ENCODE data around the gene ELOVL1. TPM values are rescaled to one million over a fixed set of nuclear protein-coding genes. Genes with fewer than 3 reads are reported as not detected.
A peak's percentile ranks its signal among the peaks of the same experiment; 100 is the strongest.

ELOVL1 gene
- total and polyA plus RNA-seq, 2 of the 13 experiments (the other 11 are each of a cell fraction or from before 2014, with no cell fraction given), result 55.2 to 77.4 TPM

DNA sequence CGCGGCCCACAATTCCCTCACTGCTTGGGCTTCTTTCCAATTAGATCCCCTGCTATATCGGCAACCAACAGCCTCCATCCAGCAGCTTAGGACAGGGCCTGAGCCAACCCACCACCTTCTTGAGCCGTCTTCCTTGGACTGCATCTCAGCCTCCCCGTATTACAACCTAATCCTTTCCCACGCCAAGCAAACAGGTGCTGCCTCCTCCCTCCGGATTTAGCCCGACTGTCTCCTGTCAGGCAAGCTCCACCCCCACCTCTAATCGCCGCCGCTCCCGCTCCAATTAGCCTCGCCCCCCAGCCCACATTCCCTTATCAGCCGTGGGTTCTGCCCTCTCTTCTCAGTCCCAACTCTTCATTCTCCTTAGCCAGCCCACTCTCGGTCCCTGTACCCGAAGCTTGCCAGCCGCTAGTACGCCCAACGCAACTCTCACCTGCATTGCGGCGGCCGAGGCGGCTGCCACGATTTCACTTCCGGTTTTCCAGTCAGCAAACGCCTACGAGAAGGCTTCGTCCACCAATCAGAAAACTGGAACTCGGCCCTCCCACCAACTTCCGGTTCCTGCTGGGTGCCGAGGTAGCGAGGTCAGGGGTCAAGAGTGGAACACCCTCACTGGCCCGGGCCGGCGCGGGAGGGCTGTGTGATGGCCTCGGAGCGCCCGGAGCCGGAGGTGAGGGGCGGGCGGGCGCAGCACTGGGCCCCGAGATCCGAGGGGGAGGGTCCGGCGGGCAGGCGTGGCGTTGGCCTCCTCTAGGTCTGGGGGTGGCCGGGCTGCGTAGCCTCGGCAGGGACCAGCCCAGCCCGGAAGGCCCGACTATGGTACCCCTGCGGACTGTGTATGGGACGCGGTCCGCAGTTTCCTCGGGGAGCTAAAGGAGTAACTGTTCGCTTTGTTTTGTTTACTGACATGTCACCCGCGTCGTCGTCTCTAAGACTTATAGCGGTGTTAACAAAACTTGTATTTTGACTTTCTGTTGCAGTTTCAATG is 21.8 kb upstream of the ELOVL1 start, which contains the start of the genes MED8 and SZT2 (continued):
- TF ChIP-seq, protein P1, sequence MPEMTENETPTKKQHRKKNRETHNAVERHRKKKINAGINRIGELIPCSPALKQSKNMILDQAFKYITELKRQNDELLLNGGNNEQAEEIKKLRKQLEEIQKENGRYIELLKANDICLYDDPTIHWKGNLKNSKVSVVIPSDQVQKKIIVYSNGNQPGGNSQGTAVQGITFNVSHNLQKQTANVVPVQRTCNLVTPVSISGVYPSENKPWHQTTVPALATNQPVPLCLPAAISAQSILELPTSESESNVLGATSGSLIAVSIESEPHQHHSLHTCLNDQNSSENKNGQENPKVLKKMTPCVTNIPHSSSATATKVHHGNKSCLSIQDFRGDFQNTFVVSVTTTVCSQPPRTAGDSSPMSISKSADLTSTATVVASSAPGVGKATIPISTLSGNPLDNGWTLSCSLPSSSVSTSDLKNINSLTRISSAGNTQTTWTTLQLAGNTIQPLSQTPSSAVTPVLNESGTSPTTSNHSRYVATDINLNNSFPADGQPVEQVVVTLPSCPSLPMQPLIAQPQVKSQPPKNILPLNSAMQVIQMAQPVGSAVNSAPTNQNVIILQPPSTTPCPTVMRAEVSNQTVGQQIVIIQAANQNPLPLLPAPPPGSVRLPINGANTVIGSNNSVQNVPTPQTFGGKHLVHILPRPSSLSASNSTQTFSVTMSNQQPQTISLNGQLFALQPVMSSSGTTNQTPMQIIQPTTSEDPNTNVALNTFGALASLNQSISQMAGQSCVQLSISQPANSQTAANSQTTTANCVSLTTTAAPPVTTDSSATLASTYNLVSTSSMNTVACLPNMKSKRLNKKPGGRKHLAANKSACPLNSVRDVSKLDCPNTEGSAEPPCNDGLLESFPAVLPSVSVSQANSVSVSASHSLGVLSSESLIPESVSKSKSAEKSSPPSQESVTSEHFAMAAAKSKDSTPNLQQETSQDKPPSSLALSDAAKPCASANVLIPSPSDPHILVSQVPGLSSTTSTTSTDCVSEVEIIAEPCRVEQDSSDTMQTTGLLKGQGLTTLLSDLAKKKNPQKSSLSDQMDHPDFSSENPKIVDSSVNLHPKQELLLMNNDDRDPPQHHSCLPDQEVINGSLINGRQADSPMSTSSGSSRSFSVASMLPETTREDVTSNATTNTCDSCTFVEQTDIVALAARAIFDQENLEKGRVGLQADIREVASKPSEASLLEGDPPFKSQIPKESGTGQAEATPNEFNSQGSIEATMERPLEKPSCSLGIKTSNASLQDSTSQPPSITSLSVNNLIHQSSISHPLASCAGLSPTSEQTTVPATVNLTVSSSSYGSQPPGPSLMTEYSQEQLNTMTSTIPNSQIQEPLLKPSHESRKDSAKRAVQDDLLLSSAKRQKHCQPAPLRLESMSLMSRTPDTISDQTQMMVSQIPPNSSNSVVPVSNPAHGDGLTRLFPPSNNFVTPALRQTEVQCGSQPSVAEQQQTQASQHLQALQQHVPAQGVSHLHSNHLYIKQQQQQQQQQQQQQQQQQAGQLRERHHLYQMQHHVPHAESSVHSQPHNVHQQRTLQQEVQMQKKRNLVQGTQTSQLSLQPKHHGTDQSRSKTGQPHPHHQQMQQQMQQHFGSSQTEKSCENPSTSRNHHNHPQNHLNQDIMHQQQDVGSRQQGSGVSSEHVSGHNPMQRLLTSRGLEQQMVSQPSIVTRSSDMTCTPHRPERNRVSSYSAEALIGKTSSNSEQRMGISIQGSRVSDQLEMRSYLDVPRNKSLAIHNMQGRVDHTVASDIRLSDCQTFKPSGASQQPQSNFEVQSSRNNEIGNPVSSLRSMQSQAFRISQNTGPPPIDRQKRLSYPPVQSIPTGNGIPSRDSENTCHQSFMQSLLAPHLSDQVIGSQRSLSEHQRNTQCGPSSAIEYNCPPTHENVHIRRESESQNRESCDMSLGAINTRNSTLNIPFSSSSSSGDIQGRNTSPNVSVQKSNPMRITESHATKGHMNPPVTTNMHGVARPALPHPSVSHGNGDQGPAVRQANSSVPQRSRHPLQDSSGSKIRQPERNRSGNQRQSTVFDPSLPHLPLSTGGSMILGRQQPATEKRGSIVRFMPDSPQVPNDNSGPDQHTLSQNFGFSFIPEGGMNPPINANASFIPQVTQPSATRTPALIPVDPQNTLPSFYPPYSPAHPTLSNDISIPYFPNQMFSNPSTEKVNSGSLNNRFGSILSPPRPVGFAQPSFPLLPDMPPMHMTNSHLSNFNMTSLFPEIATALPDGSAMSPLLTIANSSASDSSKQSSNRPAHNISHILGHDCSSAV (CRISPR knock-in tag; IDR thresholded peaks at IDR 0.05; ENCODE audit: borderline replicate concordance), result no peak
- TF ChIP-seq, protein P2, sequence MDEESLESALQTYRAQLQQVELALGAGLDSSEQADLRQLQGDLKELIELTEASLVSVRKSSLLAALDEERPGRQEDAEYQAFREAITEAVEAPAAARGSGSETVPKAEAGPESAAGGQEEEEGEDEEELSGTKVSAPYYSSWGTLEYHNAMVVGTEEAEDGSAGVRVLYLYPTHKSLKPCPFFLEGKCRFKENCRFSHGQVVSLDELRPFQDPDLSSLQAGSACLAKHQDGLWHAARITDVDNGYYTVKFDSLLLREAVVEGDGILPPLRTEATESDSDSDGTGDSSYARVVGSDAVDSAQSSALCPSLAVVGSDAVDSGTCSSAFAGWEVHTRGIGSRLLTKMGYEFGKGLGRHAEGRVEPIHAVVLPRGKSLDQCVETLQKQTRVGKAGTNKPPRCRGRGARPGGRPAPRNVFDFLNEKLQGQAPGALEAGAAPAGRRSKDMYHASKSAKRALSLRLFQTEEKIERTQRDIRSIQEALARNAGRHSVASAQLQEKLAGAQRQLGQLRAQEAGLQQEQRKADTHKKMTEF (CRISPR knock-in tag; IDR thresholded peaks at IDR 0.05), result peak; percentile 72
- TF ChIP-seq ZFYVE20 (CRISPR knock-in tag; IDR thresholded peaks at IDR 0.05; ENCODE audit: borderline replicate concordance, low read depth) (no peak), MXD4 (CRISPR knock-in tag; IDR thresholded peaks at IDR 0.05) (peak; percentile 74; the same call in 1 of the 2 replicates), ZNF549 (CRISPR knock-in tag; IDR thresholded peaks at IDR 0.05) (no peak), NBN (conservative IDR thresholded peaks at IDR 0.05) (no peak), NONO (IDR thresholded peaks at IDR 0.05) (no peak), NONO (CRISPR knock-in tag; conservative IDR thresholded peaks at IDR 0.05) (peak; percentile 88), ZNF737 (CRISPR knock-in tag; IDR thresholded peaks at IDR 0.05; ENCODE audit: borderline replicate concordance) (no peak), MIER3 (CRISPR knock-in tag; IDR thresholded peaks at IDR 0.05; ENCODE audit: borderline replicate concordance) (peak; percentile 47; the same call in 1 of the 2 replicates), RNF2 (conservative IDR thresholded peaks at IDR 0.05; ENCODE audit: low read depth) (no peak), ZNF781 (CRISPR knock-in tag; IDR thresholded peaks at IDR 0.05; ENCODE audit: borderline replicate concordance, not compliant biosample characterization) (no peak), KLF6 (CRISPR knock-in tag; IDR thresholded peaks at IDR 0.05) (no peak; the same call in 1 of the 2 replicates), KLF13 (CRISPR knock-in tag; IDR thresholded peaks at IDR 0.05) (no peak)
- TF ChIP-seq, protein P3, sequence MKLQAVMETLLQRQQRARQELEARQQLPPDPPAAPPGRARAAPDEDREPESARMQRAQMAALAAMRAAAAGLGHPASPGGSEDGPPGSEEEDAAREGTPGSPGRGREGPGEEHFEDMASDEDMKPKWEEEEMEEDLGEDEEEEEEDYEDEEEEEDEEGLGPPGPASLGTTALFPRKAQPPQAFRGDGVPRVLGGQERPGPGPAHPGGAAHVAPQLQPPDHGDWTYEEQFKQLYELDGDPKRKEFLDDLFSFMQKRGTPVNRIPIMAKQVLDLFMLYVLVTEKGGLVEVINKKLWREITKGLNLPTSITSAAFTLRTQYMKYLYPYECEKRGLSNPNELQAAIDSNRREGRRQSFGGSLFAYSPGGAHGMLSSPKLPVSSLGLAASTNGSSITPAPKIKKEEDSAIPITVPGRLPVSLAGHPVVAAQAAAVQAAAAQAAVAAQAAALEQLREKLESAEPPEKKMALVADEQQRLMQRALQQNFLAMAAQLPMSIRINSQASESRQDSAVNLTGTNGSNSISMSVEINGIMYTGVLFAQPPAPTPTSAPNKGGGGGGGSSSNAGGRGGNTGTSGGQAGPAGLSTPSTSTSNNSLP (IDR thresholded peaks at IDR 0.05; ENCODE audit: low read depth, low read length), result no peak
- TF ChIP-seq, protein P4, sequence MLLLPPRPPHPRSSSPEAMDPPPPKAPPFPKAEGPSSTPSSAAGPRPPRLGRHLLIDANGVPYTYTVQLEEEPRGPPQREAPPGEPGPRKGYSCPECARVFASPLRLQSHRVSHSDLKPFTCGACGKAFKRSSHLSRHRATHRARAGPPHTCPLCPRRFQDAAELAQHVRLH (CRISPR knock-in tag; IDR thresholded peaks at IDR 0.05; ENCODE audit: borderline replicate concordance, low read depth), result peak; percentile 82; the same call in 1 of the 2 replicates
